Transverse colon (tissue), 3 donors: ENCODE measurements around the gene SLC26A4.

Experiments used
- CTCF ChIP-seq, 5 experiments: fragments of 200-600 bp in 3 of 5; fragments of 450-650 bp in 2 of 5; sonication (generic) in 3 of 5; IDR thresholded peaks; 1 replicate in 2 of 5; 2 replicates in 3 of 5; pipeline ENCODE4 v1.5.1; 2016 to 2017; ENCODE audit warnings: antibody characterized with exemption in 5 of 5, inconsistent platforms in 3 of 5, mild to moderate bottlenecking in 2 of 5, moderate library complexity in 1 of 5
- EP300 ChIP-seq: sonication (generic); formaldehyde crosslinking; IDR thresholded peaks from one replicate; pipeline ENCODE4 v1.6.1; 2017; ENCODE audit warnings: antibody characterized with exemption, low read depth
- POLR2A ChIP-seq: fragments of 450-650 bp; IDR thresholded peaks from one replicate; pipeline ENCODE4 v1.6.1; 2016; ENCODE audit warnings: antibody characterized with exemption, mild to moderate bottlenecking, moderate library complexity

- no peak for TF ChIP-seq POLR2A
- no peak for TF ChIP-seq CTCF (IDR thresholded peaks at IDR 0.05)
- no peak for TF ChIP-seq EP300
Observed at GRCh38 chr7:107684947-107685463, 24.4 kb downstream of the SLC26A4 start.
